Stimulated activated CD4-positive, alpha-beta T cell treated with anti-CD3 and anti-CD28 coated beads, Interleukin-1b, Interleukin-23, amount 100 ng/mL, for 4 hours (primary cell): ENCODE results near the gene TTC9B.

ENCODE experiments used
- DNase-seq, 2 donors: peaks; one replicate each; pipeline ENCODE4 v3.0.0-alpha.2; 2020; ENCODE audit warnings: low read depth in 2 of 2

The TTC9B gene

GRCh38 chr19:40247735-40248262 lies 29.6 kb upstream of the TTC9B start:
- DNase-seq: no peak

- DNase-seq: no peak
These were observed 29.0 kb upstream of the TTC9B start for GRCh38 chr19:40247178-40247577.

GRCh38 chr19:40246292-40247073 lies 28.3 kb upstream of the TTC9B start:
- no peak for DNase-seq

GRCh38 chr19:40245506-40246128 lies 27.4 kb upstream of the TTC9B start:
- DNase-seq: no peak

GRCh38 chr19:40244579-40245317 lies 26.6 kb upstream of the TTC9B start:
- DNase-seq: no peak

- DNase-seq: no peak
These were observed 25.0 kb upstream of the TTC9B start for GRCh38 chr19:40243181-40243580.

- no peak for DNase-seq
These were observed 24.3 kb upstream of the TTC9B start for GRCh38 chr19:40242480-40242879.

GRCh38 chr19:40241809-40242384 lies 23.7 kb upstream of the TTC9B start:
- DNase-seq: no peak

- no peak for DNase-seq
These were observed 23.1 kb upstream of the TTC9B start for GRCh38 chr19:40241125-40241808.

- DNase-seq: no peak
These were observed 22.1 kb upstream of the TTC9B start for GRCh38 chr19:40240332-40240731.

GRCh38 chr19:40239415-40240226 lies 21.4 kb upstream of the TTC9B start:
- DNase-seq: no peak

GRCh38 chr19:40238775-40239174 lies 20.6 kb upstream of the TTC9B start:
- DNase-seq: no peak

- no peak for DNase-seq
These were observed 19.6 kb upstream of the TTC9B start for GRCh38 chr19:40237791-40238190.

GRCh38 chr19:40236366-40236765 lies 18.2 kb upstream of the TTC9B start:
- no peak for DNase-seq

- no peak for DNase-seq
These were observed 17.8 kb upstream of the TTC9B start for GRCh38 chr19:40236026-40236355.

- no peak for DNase-seq
These were observed 17.2 kb upstream of the TTC9B start for GRCh38 chr19:40235238-40236025.

GRCh38 chr19:40234429-40235237 lies 16.4 kb upstream of the TTC9B start:
- DNase-seq: no peak

- no peak for DNase-seq
These were observed 15.7 kb upstream of the TTC9B start for GRCh38 chr19:40233811-40234389.
